ENCODE measurements around the gene KCNJ6. TPM values are rescaled to one million over a fixed set of nuclear protein-coding genes. Genes with fewer than 3 reads are reported as not detected.

KCNJ6 gene
- total and polyA plus RNA-seq, 9 of the 15 experiments (the other 6 are each of a cell fraction or from before 2014, with no cell fraction given): 0.06 to 0.21 (median 0.13) TPM; not detected in 1

DNA sequence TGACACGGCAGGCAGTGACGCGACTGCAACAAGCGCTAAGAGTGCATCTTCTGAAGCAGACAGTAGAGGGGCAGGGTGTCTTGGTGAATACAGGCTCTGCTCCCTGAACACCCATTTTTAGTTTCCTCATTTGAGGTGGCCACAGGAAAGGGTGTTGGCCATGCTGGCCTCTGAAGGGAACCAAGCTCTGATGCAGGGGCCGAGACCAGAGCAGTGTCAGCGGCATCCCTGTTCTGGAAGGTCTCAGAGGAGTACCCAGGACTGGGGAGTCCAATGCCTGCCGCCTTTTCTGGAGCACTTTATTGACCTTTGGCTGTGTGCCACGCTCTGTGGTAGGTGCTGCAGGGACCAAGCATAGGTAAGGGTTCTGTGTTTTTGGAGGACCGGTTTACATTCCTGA is 100.4 kb downstream of the KCNJ6 start:
- H3K9ac ChIP-seq (ENCODE audit: insufficient read depth in 1 of 2, low read depth in 2 of 2, low read length in 2 of 2): no peak overlapping the region
- no peak for FAIRE-seq
- no peak overlapping the region for H3K4me3 ChIP-seq
- H3K27ac ChIP-seq (ENCODE audit: extremely low read depth, low read depth, low read length): no peak overlapping the region
- no peaks in the 10 kb centered on the region for H3K79me2 ChIP-seq (ENCODE audit: control insufficient read depth, insufficient read depth, low read length)
- ATAC-seq: no peak; the same call in 1 of the 3 replicates
- DNase-seq (ENCODE audit: extremely low read depth in 1 of 4, low spot score in 3 of 4): no peak
- TF ChIP-seq PREB (CRISPR knock-in tag; IDR thresholded peaks at IDR 0.05) (no peak), NRF1 (conservative IDR thresholded peaks at IDR 0.05 in 1 of 2, IDR thresholded peaks at IDR 0.05 in 1 of 2) (peak in 1 of 2 experiments; percentile 43; a peak in 2 of 4 replicates)
- H3K27me3 ChIP-seq (ENCODE audit: control insufficient read depth in 2 of 2, insufficient read depth in 2 of 2, low read length in 2 of 2): peaks cover 22% of the 10 kb centered on the region in 2 experiments
- no peaks in the 10 kb centered on the region for H4K20me1 ChIP-seq (replicated peaks; ENCODE audit: control insufficient read depth, insufficient read depth, low read length)
- no peak overlapping the region for H2AFZ ChIP-seq (ENCODE audit: low read depth, low read length)
- no TSS peak for BruUV-seq (replicated peaks)
- no peaks in the 10 kb centered on the region for H3K36me3 ChIP-seq (ENCODE audit: control insufficient read depth, insufficient read depth, low read length)
- H3K9me1 ChIP-seq (ENCODE audit: control insufficient read depth, insufficient read depth, low read length): no peaks in the 10 kb centered on the region
- in situ Hi-C loops (cut with MboI) (no loop called here), intact Hi-C loops (cut with micrococcal nuclease) (no loop called here)
- CTCF ChIA-PET (ENCODE audit: low intra/inter-chr PET ratio): no interaction called here
- H3K4me2 ChIP-seq (ENCODE audit: insufficient read depth, low read length): no peak overlapping the region
- POLR2A ChIA-PET: no interaction called here
- WGBS (ENCODE audit: insufficient coverage, low coverage, missing lambda C conversion rate): 3% methylated on average over 9 of the region's 9 CpGs
- H3K9me3 ChIP-seq (replicated peaks; ENCODE audit: control insufficient read depth, insufficient read depth, low read depth, low read length): no peaks in the 10 kb centered on the region; the same call in 1 of the 2 replicates
- no peaks in the 10 kb centered on the region for H3K4me1 ChIP-seq (replicated peaks in 1 of 2; ENCODE audit: control insufficient read depth in 2 of 2, insufficient read depth in 2 of 2, low read length in 2 of 2)

DNA sequence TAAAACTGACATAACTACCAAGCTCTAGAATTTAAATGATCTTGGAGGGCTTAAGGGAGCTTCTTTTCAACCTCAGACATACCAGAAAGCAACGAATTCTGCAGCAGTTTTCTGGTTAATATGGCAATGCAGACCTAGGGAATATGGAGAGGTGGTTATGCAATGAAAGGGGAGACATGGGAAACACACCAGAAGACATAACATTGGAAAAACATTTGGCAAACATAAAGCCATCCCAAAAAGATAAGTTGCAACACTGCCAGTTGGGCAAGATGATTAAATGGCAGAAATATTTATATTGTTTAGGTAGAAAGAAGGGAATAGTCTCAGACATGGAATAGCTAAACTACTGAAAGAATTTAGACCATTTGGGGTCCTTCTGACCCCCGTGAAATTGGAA is 104.5 kb downstream of the KCNJ6 start:
- Histone ChIP-seq H3K36me3 (ENCODE audit: control insufficient read depth, insufficient read depth, low read length) (no peaks in the 10 kb centered on the region), H3K27me3 (ENCODE audit: control insufficient read depth in 2 of 2, insufficient read depth in 2 of 2, low read length in 2 of 2) (peaks cover 3 to 13% of the 10 kb centered on the region in 2 experiments; a peak in 3 of 5 replicates), H3K4me2 (ENCODE audit: insufficient read depth, low read length) (no peak overlapping the region), H3K4me1 (replicated peaks in 1 of 2; ENCODE audit: control insufficient read depth in 2 of 2, insufficient read depth in 2 of 2, low read length in 2 of 2) (no peaks in the 10 kb centered on the region), H4K20me1 (replicated peaks; ENCODE audit: control insufficient read depth, insufficient read depth, low read length) (no peaks in the 10 kb centered on the region), H3K79me2 (ENCODE audit: control insufficient read depth, insufficient read depth, low read length) (no peaks in the 10 kb centered on the region), H3K4me3 (no peak overlapping the region), H2AFZ (ENCODE audit: low read depth, low read length) (no peak overlapping the region), H3K9ac (ENCODE audit: insufficient read depth in 1 of 2, low read depth in 2 of 2, low read length in 2 of 2) (no peak overlapping the region), H3K27ac (ENCODE audit: extremely low read depth, low read depth, low read length) (no peak overlapping the region), H3K9me3 (replicated peaks; ENCODE audit: control insufficient read depth, insufficient read depth, low read depth, low read length) (no peaks in the 10 kb centered on the region; the same call in 1 of the 2 replicates), H3K9me1 (ENCODE audit: control insufficient read depth, insufficient read depth, low read length) (no peaks in the 10 kb centered on the region)
- no peak for DNase-seq (ENCODE audit: extremely low read depth in 1 of 4, low spot score in 3 of 4)
- in situ Hi-C loops (cut with MboI): no loop called here
- no peak for ATAC-seq
- no peak for FAIRE-seq
- 3% methylated on average over 2 of the region's 2 CpGs for WGBS (ENCODE audit: insufficient coverage, low coverage, missing lambda C conversion rate)
- ChIA-PET POLR2A (interaction anchor here (0.9 kb wide), 1 partner anchor 18 kb away, joined by 3 read pairs; no protein-coding TSS in a partner anchor), CTCF (ENCODE audit: low intra/inter-chr PET ratio) (no interaction called here)
- intact Hi-C loops (cut with micrococcal nuclease): no loop called here
- no peak for TF ChIP-seq ZNF699 (CRISPR knock-in tag; IDR thresholded peaks at IDR 0.05; ENCODE audit: insufficient replicate concordance)
- no TSS peak for BruUV-seq (replicated peaks)

All from K562 (cell line).